OCI-M2 (cell line): ENCODE data around the gene VPS36.
"Not testable (repeated sequence)": the region's sequence is repeated elsewhere in the genome, so short reads cannot be mapped to it uniquely, and the experiment has no call there.

Experiments
- DNase-seq: peaks from one replicate; lab custom pipeline; 2025; ENCODE audit not compliant: unreplicated experiment; lab: John Stamatoyannopoulos, UW

The VPS36 gene

DNA sequence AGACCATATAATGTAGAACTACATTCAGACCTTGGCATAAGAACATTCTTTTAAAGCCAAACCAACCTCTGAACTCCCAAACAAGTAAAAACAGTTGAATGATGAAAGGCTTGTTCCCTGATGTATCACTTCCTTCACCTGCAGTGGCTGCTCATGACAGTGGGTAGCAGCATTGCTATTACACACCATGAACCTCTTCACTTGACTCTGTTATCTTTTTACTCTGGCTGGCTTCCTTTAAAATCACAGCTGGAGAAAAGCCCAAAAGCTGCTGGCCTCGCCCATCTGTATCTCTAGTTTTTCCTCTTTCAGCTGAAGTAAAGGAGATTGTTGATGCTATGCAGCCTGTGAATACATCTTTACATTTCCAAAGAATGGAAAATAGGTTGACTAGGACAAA, 67.1 kb downstream of the VPS36 start:
- no peak for DNase-seq

DNA sequence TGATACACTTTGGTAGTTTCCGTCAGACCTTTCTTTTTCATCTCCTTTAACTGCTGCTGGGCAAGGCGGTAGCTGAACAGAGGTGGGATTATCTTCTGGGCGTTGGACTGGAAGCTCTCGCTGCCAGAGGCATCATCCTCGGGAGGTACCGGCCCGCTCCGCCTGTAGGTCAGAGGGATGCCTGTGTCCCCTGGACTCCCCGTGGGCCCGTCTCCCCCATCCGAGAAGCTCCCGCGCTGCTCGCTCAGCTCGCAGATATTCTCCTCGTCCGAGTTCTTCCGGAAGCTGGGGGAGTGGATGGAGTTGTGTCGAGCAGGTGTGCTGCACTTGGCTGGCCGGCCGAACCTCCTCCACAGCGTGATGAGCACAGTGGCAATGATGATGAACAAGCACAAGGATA, 72.1 kb downstream of the VPS36 start:
- DNase-seq = no peak

DNA sequence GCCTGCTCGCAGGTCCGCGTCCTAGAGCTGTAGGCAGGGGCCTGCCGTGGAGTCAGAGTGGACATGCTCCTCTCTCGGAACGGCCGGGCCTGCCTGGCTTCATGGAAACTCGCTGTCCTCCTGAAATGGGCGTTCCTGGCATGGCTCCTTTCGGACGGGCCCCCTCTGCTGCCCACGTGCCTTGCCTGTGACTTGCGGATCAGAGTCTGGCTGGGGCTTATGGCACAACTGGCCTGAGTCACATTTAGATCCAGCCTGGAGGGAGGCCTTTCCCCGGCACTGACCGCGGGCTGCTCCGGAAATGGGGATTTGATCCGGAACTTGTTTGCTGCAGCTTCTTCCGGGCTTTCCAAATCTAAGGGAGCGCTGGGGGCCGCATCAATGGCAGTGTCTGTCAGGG, 72.5 kb downstream of the VPS36 start:
- no peak for DNase-seq

DNA sequence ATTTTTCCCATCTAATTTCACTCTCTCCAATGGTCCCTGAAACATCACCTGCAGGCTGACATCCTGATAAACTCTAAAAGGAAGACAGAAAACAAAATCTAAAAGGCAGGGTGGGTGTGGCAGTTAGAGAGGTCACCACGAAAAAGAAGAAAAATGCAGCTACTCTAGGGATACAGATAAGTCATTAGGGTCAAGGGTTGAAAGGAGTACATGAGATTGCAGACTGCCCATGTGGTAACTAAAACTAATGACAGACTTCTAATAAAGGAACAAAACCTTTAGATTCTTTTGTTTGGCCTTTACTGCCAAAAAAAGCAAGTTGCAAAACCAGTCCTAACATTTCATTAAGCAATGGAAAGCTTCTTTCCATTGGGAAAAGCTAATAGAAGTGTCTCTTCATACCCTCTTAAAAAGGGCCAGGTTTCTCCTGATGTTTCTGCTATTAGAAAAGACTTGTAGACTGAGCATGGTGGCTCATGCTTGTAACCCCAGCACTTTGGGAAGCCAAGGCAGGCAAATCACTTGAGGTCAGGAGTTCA, 75.5 kb downstream of the VPS36 start:
- DNase-seq = no peak

DNA sequence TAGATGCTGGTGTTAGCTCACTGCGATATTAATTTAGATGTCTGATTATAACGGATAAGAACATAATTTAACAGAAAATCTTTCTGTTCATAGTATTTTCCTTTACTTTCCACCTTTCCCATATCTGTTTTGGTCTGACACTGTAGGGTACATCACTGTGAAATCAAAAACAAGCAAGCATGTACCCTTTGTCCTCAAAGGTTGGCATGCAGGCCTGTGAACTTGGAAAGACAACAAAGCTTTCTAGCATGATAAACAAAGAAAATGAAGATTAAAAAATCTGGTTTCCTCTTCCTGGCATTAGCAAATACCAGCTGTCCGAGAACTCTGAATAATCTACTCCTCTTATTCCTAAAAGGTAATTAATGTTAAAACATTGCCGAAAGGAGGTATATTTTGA, 76.0 kb downstream of the VPS36 start:
- no peak for DNase-seq

DNA sequence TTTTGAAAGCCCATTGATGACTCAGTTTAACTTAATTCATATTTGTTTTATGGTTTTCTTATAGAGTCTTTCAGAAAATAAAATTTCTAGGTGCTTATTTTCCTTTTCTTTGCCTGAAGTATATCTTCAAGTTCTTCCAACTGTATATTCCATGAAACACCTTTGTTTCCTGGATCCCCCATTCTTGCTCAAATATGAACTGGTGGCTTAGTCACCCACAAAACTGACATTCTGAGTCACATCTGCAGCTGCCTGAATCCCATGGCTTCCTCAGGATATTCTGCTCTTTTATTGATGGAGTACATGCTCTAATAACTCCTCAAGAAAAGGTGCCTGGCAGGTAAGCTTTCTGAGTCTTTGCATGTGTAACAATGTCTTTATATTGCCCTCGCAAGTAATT, 77.2 kb downstream of the VPS36 start:
- not testable (repeated sequence) for DNase-seq

DNA sequence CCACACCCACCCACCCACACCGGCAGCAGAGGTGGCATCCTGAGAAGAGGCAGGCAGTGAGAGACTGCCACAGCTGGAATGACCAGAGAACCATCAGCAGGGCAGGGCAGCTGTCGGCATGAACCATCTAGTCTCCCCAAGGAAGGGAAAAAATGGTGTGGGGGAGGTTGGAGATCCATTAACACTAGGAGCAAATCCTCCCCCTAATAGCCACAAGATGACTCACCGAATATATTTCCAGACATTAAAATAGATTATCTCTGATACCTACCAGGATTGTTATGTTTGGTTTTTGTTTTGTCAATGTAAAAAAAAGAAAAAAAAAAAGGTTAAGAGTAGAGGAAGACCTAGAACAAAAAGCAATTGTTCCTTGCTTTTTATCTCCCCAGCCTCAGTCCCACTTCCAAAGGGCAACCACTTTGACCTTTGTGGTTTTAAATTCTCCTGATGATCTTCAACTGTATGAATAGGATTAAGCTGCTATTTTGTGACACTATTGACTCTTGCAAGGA, 78.6 kb downstream of the VPS36 start:
- DNase-seq = no peak

DNA sequence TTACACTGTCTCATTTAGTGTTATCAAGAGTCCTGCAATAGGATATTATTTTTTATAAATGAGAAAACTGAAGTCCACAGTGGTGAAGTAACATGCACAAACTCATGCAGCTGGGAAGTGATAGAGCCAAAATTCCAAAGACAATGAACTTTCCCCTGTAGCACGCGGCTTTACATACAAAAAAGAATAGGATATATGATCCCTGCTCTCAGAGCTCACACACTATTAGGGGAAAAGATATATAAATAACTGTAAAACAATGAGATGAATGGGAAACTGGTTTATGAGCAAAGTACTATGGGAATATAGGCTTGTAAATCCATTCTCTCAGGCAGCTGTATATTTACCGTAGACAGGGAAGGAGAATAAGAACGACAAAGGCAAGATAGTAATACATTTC, 84.1 kb downstream of the VPS36 start:
- no peak for DNase-seq
